ENCODE results near the gene VTI1A. TPM values are rescaled to one million over a fixed set of nuclear protein-coding genes. Genes with fewer than 3 reads are reported as not detected.

The VTI1A gene
- total RNA-seq, 4 donors from 2014 or later, result 27.0 to 61.3 (median 49.8) TPM

DNA sequence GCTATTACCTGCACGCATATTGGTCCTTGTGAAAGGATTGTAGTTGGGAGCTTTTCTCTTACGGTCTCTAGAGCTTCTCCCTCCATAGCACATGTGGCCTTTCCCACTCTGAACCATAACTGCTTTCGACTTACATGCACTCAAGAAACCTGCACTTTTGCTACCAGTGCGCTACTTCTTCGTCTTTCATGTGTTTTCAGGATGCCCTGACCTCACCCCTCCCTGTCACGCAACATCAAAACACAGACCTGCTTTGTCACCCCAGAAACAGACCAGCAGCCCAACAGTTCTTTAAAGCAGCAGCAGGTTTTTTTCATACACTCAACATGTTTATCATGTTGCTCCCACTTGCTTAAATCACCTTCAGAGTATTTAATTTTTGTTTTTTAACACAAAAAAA, 259.6 kb downstream of the VTI1A start:
- intact Hi-C loops (cut with DNase I), result no loop called here
- H3K36me3 ChIP-seq, result no peaks in the 10 kb centered on the region
- H3K27ac ChIP-seq, result no peak overlapping the region
- no peaks in the 10 kb centered on the region for H3K4me1 ChIP-seq
- no peaks in the 10 kb centered on the region for H3K9me3 ChIP-seq
- WGBS, 2 donors, result 97 to 99% methylated on average over 6 of the region's 6 CpGs
- no peak for DNase-seq
- no peak overlapping the region for H3K4me3 ChIP-seq
- TF ChIP-seq POLR2A (IDR thresholded peaks at IDR 0.05), result no peak
- TF ChIP-seq, protein P1, sequence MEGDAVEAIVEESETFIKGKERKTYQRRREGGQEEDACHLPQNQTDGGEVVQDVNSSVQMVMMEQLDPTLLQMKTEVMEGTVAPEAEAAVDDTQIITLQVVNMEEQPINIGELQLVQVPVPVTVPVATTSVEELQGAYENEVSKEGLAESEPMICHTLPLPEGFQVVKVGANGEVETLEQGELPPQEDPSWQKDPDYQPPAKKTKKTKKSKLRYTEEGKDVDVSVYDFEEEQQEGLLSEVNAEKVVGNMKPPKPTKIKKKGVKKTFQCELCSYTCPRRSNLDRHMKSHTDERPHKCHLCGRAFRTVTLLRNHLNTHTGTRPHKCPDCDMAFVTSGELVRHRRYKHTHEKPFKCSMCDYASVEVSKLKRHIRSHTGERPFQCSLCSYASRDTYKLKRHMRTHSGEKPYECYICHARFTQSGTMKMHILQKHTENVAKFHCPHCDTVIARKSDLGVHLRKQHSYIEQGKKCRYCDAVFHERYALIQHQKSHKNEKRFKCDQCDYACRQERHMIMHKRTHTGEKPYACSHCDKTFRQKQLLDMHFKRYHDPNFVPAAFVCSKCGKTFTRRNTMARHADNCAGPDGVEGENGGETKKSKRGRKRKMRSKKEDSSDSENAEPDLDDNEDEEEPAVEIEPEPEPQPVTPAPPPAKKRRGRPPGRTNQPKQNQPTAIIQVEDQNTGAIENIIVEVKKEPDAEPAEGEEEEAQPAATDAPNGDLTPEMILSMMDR (IDR thresholded peaks at IDR 0.05), result no peak
- H3K27me3 ChIP-seq, result no peaks in the 10 kb centered on the region

DNA sequence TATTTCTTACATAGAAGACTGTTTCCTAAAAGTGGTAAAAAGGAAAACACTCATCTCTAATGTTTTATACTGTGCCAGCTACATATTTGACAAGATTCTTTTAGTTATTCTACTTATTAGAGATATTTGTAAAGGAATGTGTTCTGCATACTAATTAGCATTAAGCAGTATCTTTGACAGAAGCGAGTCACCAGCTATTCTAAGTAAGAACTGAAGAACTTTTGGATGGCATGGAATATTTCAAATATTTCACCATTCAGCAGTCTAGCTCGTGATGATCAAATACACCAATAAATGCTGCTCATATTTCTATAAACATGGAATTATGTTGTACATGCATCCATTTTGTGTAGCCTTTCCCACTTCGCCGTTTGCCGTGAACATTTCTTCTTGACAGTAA, 261.4 kb downstream of the VTI1A start:
- no peaks in the 10 kb centered on the region for H3K9me3 ChIP-seq
- no peak overlapping the region for H3K4me3 ChIP-seq
- no peaks in the 10 kb centered on the region for H3K36me3 ChIP-seq
- no peaks in the 10 kb centered on the region for H3K27me3 ChIP-seq
- intact Hi-C loops (cut with DNase I), result no loop called here
- no peak for TF ChIP-seq POLR2A (IDR thresholded peaks at IDR 0.05)
- TF ChIP-seq, protein P1 (IDR thresholded peaks at IDR 0.05), result no peak
- H3K4me1 ChIP-seq, result no peaks in the 10 kb centered on the region
- no peak for DNase-seq
- WGBS, 2 donors, result 94 to 96% methylated on average over 5 of the region's 5 CpGs
- no peak overlapping the region for H3K27ac ChIP-seq

DNA sequence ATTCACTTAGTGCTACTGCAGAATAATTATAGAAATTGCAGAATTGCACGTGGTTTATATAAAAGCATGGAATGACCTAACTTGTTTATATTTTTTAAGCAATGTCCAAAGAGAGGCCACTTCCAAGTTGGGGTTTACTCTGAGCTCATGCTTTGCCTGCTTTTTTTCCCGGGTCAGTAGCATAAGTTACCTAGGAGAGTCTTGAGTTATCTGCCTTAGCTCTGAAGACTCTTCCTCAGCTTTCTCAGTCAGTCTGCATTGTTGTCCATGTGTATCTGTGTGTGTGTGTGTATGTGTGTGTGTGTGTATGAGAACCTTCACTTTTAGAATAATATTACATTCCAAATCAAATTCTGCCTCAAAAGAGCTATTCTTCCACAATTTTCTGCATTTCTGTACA, 263.5 kb downstream of the VTI1A start:
- Histone ChIP-seq H3K36me3 (peaks cover 0 to under 1% (median 0%) of the 10 kb centered on the region in 3 donors), H3K4me1 (no peaks in the 10 kb centered on the region), H3K9me3 (no peaks in the 10 kb centered on the region), H3K27ac (no peak overlapping the region), H3K27me3 (no peaks in the 10 kb centered on the region), H3K4me3 (no peak overlapping the region)
- intact Hi-C loops (cut with DNase I), result no loop called here
- TF ChIP-seq POLR2A (IDR thresholded peaks at IDR 0.05), result no peak
- TF ChIP-seq, protein P1 (IDR thresholded peaks at IDR 0.05), result no peak
- DNase-seq, result no peak
- 71 to 87% methylated on average over 2 of the region's 2 CpGs for whole genome bisulfite sequencing, 2 donors

DNA sequence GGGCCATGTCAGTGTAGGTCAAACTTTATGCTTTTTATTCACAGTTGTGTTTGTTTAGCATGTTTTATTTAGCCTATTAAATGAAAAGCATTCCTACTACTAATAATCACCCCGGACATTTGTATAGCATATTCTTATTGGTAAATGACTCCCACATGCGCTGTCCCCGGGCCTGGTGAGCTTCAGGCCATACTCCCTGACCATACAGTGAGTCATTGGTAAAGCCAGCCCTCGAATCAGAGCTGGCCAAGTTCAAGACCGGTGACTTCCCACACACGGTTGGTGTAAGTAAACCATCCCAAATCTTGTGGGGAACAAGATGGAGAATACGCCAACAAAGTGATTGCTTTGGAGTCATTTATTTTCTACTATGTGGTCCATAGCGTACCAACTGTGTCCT, 264.4 kb downstream of the VTI1A start:
- 86 to 96% methylated on average over 7 to 8 of the region's 8 CpGs for WGBS, 2 donors
- Histone ChIP-seq H3K27me3 (no peaks in the 10 kb centered on the region), H3K36me3 (peaks cover 0 to 7% (median 0%) of the 10 kb centered on the region in 3 donors), H3K9me3 (no peaks in the 10 kb centered on the region), H3K4me3 (no peak overlapping the region), H3K4me1 (no peaks in the 10 kb centered on the region), H3K27ac (no peak overlapping the region)
- intact Hi-C loops (cut with DNase I), result no loop called here
- no peak for TF ChIP-seq POLR2A (IDR thresholded peaks at IDR 0.05)
- TF ChIP-seq, protein P1 (IDR thresholded peaks at IDR 0.05), result no peak
- no peak for DNase-seq

DNA sequence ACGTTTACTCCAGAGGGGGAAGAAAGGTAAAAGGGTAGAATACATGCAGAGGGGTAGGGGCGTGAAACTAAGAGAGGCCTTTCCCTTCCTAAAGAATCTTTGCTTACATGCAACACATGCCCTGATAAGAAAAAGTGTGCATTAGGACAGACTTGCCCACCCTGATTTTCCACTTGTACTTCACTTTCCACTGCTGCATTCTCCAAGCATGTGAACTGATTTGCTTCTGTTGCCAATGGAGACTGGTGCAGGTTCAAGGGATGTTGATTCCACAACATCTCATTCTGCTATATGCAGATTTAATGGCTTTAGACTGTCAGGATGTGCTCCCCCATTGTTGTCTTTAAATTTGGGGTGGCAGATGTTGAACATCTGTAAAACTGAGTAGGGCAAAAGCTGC, 265.5 kb downstream of the VTI1A start:
- WGBS, 2 donors, result 81 to 82% methylated on average over 2 of the region's 2 CpGs
- H3K27ac ChIP-seq, result no peak overlapping the region
- H3K4me1 ChIP-seq, result no peaks in the 10 kb centered on the region
- no peak for DNase-seq
- peaks cover 0 to 7% (median 0%) of the 10 kb centered on the region in 3 donors for H3K36me3 ChIP-seq
- H3K4me3 ChIP-seq, result no peak overlapping the region
- no peaks in the 10 kb centered on the region for H3K9me3 ChIP-seq
- TF ChIP-seq, protein P1 (IDR thresholded peaks at IDR 0.05), result no peak
- TF ChIP-seq POLR2A (IDR thresholded peaks at IDR 0.05), result no peak
- intact Hi-C loops (cut with DNase I), result no loop called here
- no peaks in the 10 kb centered on the region for H3K27me3 ChIP-seq

Measured in esophagus squamous epithelium (tissue), 5 donors.